Measurements from ENCODE around the gene RAB20. TPM values are rescaled to one million over a fixed set of nuclear protein-coding genes. Genes with fewer than 3 reads are reported as not detected.
A peak's percentile ranks its signal among the peaks of the same experiment; 100 is the strongest.

RAB20 gene
- total RNA-seq, 1 experiment from 2014 or later, result 7.9 TPM

DNA sequence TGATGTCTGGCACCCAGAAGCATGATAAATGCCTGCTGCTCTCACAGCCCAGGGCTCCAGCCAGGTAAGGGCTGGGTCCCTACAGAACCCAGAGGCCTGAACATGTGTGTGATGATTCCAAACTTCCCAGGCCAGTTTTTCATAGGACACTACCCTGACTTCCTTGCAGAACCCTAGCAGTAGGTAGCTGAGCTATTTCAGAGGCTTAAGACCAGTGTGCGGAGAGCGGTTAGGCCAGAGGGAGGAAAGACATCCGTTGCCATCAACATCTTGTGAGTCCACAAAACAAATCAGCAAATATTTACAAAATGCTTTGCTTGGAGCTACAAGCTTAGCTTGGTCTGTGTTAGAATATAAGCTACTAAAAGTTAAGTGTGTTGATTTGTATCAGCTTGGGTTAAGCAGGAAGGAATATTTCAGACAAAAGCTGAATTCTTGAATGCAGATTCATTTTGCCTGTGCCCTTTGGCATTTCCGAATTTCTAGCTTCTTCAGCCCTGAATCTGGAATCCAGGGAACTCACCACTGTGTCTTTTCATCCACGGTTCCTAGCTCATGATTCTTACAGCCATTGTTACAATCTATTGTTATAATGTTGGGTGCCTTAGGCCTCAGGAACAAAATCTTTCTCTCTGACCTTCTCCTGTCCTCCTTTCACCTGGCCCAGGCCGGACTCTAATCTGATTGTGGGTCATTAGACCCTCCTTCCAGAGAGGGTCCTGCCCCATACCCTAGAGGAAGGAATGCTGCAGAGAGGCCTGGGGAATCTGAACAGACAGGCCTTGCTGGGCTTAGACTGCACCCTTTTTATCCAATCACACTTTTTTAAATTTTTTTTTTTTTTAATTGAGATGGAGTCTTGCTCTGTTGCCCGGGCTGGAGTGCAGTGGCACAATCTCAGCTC lies 12.4 kb downstream of the RAB20 start:
- DNase-seq (ENCODE audit: low read depth, low spot score) (no peak), ATAC-seq (no peak)
- Histone ChIP-seq H3K27me3 (ENCODE audit: control insufficient read depth, insufficient read depth, low read length) (no peaks in the 10 kb centered on the region), H3K27ac (ENCODE audit: low read length) (peak overlapping the region; percentile 57; the same call in 1 of the 2 replicates), H3K4me3 (ENCODE audit: low read depth in 2 of 2, low read length in 2 of 2) (no peak overlapping the region), H3K4me1 (ENCODE audit: control insufficient read depth, insufficient read depth, low read length) (peaks cover 37% of the 10 kb centered on the region), H3K36me3 (ENCODE audit: control insufficient read depth, insufficient read depth, low read length) (no peaks in the 10 kb centered on the region), H3K9me3 (ENCODE audit: control insufficient read depth, insufficient read depth, low read depth, low read length) (no peaks in the 10 kb centered on the region)
- CTCF ChIA-PET, result interaction anchor here (0.7 kb wide), 1 partner anchor 16 kb away, joined by 3 read pairs; no protein-coding TSS in a partner anchor
- no TSS peak for BruUV-seq (replicated peaks)
- intact Hi-C loops (cut with micrococcal nuclease; ENCODE audit: unreplicated experiment), result no loop called here
- TF ChIP-seq POLR2AphosphoS5 (IDR thresholded peaks at IDR 0.05; ENCODE audit: low read depth, low read length) (no peak), REST (IDR thresholded peaks at IDR 0.05; ENCODE audit: insufficient read depth in 1 of 2, low read depth in 2 of 2, low read length in 1 of 2) (no peak), SIN3A (IDR thresholded peaks at IDR 0.05; ENCODE audit: borderline replicate concordance, insufficient read depth, low read depth, low read length) (no peak), TCF7L2 (IDR thresholded peaks at IDR 0.05; ENCODE audit: low read depth, low read length) (no peak)
- TF ChIP-seq, protein P1, sequence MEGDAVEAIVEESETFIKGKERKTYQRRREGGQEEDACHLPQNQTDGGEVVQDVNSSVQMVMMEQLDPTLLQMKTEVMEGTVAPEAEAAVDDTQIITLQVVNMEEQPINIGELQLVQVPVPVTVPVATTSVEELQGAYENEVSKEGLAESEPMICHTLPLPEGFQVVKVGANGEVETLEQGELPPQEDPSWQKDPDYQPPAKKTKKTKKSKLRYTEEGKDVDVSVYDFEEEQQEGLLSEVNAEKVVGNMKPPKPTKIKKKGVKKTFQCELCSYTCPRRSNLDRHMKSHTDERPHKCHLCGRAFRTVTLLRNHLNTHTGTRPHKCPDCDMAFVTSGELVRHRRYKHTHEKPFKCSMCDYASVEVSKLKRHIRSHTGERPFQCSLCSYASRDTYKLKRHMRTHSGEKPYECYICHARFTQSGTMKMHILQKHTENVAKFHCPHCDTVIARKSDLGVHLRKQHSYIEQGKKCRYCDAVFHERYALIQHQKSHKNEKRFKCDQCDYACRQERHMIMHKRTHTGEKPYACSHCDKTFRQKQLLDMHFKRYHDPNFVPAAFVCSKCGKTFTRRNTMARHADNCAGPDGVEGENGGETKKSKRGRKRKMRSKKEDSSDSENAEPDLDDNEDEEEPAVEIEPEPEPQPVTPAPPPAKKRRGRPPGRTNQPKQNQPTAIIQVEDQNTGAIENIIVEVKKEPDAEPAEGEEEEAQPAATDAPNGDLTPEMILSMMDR (IDR thresholded peaks at IDR 0.05), result no peak
- in situ Hi-C loops (cut with HindIII; ENCODE audit: low pct_unique_long_range_greater_than_20kb, low sequenced_read_pairs), result no loop called here
- POLR2A ChIA-PET, result interaction anchor here (1.3 kb wide), 1 partner anchor 12 kb away, joined by 6 read pairs; the partner anchor contains the start of gene RAB20

DNA sequence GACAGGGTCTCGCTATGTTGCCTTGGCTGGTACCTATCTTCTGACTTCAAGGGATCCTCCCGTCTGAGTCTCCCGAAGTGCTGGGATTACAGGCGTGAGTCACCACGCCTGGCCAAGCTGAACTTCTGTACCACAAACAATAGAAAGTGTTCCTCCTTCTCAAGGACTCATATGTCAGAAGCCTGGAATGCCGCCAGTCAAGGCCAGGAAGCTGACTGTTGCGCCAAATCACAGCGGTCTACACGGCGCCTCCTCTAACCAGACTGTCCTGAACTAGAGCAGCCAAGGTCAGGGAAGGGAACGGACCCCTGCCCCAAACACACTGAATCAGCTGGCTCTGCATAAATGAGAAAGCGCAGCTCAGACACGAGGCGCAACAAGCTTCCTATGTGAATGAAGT lies 14.6 kb downstream of the RAB20 start:
- in situ Hi-C loops (cut with HindIII; ENCODE audit: low pct_unique_long_range_greater_than_20kb, low sequenced_read_pairs) (no loop called here), intact Hi-C loops (cut with micrococcal nuclease; ENCODE audit: unreplicated experiment) (no loop called here)
- TF ChIP-seq POLR2AphosphoS5 (IDR thresholded peaks at IDR 0.05; ENCODE audit: low read depth, low read length) (no peak), SIN3A (IDR thresholded peaks at IDR 0.05; ENCODE audit: borderline replicate concordance, insufficient read depth, low read depth, low read length) (no peak), REST (IDR thresholded peaks at IDR 0.05; ENCODE audit: insufficient read depth in 1 of 2, low read depth in 2 of 2, low read length in 1 of 2) (no peak), TCF7L2 (IDR thresholded peaks at IDR 0.05; ENCODE audit: low read depth, low read length) (no peak)
- TF ChIP-seq, protein P1 (IDR thresholded peaks at IDR 0.05), result no peak

More for the DNA sequence above, 14.6 kb downstream of the RAB20 start:
- no TSS peak for BruUV-seq (replicated peaks)
- POLR2A ChIA-PET, result no interaction called here
- CTCF ChIA-PET, result no interaction called here
- DNase-seq (ENCODE audit: low read depth, low spot score) (no peak), ATAC-seq (peak; percentile 88)
- Histone ChIP-seq H3K4me3 (ENCODE audit: low read depth in 2 of 2, low read length in 2 of 2) (peak overlapping the region in 1 of 2 experiments; percentile 12; a peak in 1 of 4 replicates), H3K27me3 (ENCODE audit: control insufficient read depth, insufficient read depth, low read length) (no peaks in the 10 kb centered on the region), H3K9me3 (ENCODE audit: control insufficient read depth, insufficient read depth, low read depth, low read length) (no peaks in the 10 kb centered on the region), H3K4me1 (ENCODE audit: control insufficient read depth, insufficient read depth, low read length) (peaks cover 37% of the 10 kb centered on the region), H3K36me3 (ENCODE audit: control insufficient read depth, insufficient read depth, low read length) (no peaks in the 10 kb centered on the region), H3K27ac (ENCODE audit: low read length) (0 out of 2 replicates have a peak overlapping the region, but pooled peaks have one; percentile 54)
